Uterus (tissue), 2 donors: ENCODE data around the gene VCX2.

Experiments
- CTCF ChIP-seq, 4 experiments: fragments of 200-600 bp in 2 of 4; fragments of 450-650 bp in 2 of 4; sonication (generic) in 2 of 4; IDR thresholded peaks; one replicate each; pipeline ENCODE4 v1.5.1; 2016 to 2019; ENCODE audit warnings: antibody characterized with exemption in 4 of 4, mild to moderate bottlenecking in 2 of 4, moderate library complexity in 1 of 4
- POLR2A ChIP-seq, 2 donors: fragments of 450-650 bp; IDR thresholded peaks; one replicate each; pipeline ENCODE4 v1.6.1; 2016; ENCODE audit warnings: antibody characterized with exemption in 2 of 2, mild to moderate bottlenecking in 1 of 2, moderate library complexity in 1 of 2

GRCh38 chrX:8192276-8192675 lies 21.2 kb upstream of the VCX2 start:
- no peak for TF ChIP-seq CTCF (IDR thresholded peaks at IDR 0.05)
- TF ChIP-seq POLR2A (IDR thresholded peaks at IDR 0.05) = no peak
